Gastroesophageal sphincter (tissue), 3 donors: Measurements from ENCODE around the gene NCR1.
"Not testable (repeated sequence)": the region's sequence is repeated elsewhere in the genome, so short reads cannot be mapped to it uniquely, and the experiment has no call there.

Experiments used
- CTCF ChIP-seq, 4 experiments: fragments of 200-600 bp in 2 of 4; fragments of 450-650 bp in 2 of 4; sonication (generic) in 1 of 4; IDR thresholded peaks; one replicate each; pipeline ENCODE4 v1.5.1; 2017 to 2019; ENCODE audit warnings: antibody characterized with exemption in 4 of 4, mild to moderate bottlenecking in 2 of 4, moderate library complexity in 2 of 4
- EP300 ChIP-seq: sonication (generic); formaldehyde crosslinking; IDR thresholded peaks from one replicate; pipeline ENCODE4 v1.6.1; 2017; ENCODE audit warnings: antibody characterized with exemption, mild to moderate bottlenecking
- POLR2A ChIP-seq, 2 donors: fragments of 450-650 bp; IDR thresholded peaks; one replicate each; pipeline ENCODE4 v1.6.1; 2017; ENCODE audit warnings: antibody characterized with exemption in 2 of 2, mild to moderate bottlenecking in 2 of 2, moderate library complexity in 1 of 2
- POLR2AphosphoS5 ChIP-seq: sonication (generic); formaldehyde crosslinking; IDR thresholded peaks from one replicate; pipeline ENCODE4 v1.6.1; 2017; ENCODE audit warnings: antibody characterized with exemption

GRCh38 chr19:54939538-54939937 is 33.6 kb downstream of the NCR1 start:
- TF ChIP-seq CTCF (IDR thresholded peaks at IDR 0.05); POLR2AphosphoS5; POLR2A (IDR thresholded peaks at IDR 0.05); EP300: not testable (repeated sequence)
